Thyroid gland (tissue), 4 donors: Measurements from ENCODE around the gene ASB4. TPM values are rescaled to one million over a fixed set of nuclear protein-coding genes. Genes with fewer than 3 reads are reported as not detected.

Experiments used
- DNase-seq, 2 donors: peaks; one replicate each; pipeline ENCODE4 v3.0.0-alpha.2; 2019
- H3K27ac ChIP-seq, 3 donors: fragments of 200-600 bp; sonication (generic); 1 replicate in 2 of 3; 2 replicates in 1 of 3; pipeline ENCODE4 v1.5.1; 2016 to 2019; ENCODE audit warnings: mild to moderate bottlenecking in 1 of 3, moderate library complexity in 1 of 3
- H3K27me3 ChIP-seq: fragments of 200-600 bp; sonication (generic); one replicate; pipeline ENCODE4 v1.5.1; 2019
- H3K36me3 ChIP-seq, 2 donors: fragments of 200-600 bp; sonication (generic); one replicate each; pipeline ENCODE4 v1.5.1; 2016 to 2019
- H3K4me1 ChIP-seq, 2 donors: fragments of 200-600 bp; sonication (generic); one replicate each; pipeline ENCODE4 v1.5.1; 2017 to 2019
- H3K4me3 ChIP-seq, 3 donors: fragments of 200-600 bp; sonication (generic); replicated peaks in 1 of 3; 1 replicate in 2 of 3; 2 replicates in 1 of 3; pipeline ENCODE4 v1.5.1; 2016; ENCODE audit warnings: mild to moderate bottlenecking in 1 of 3
- H3K9me3 ChIP-seq: fragments of 200-600 bp; sonication (generic); one replicate; pipeline ENCODE4 v1.5.1; 2017
- POLR2A ChIP-seq, 2 donors: fragments of 450-650 bp; IDR thresholded peaks; one replicate each; pipeline ENCODE4 v1.6.1; 2017; ENCODE audit warnings: antibody characterized with exemption in 2 of 2, mild to moderate bottlenecking in 2 of 2, moderate library complexity in 1 of 2
- WGBS, 2 donors: methylation state at CpG; one replicate each; pipeline ENCODE4 v1.1.5; 2017; 5-methylcytosine and 5-hydroxymethylcytosine counted together
- intact Hi-C: fragments of 100-400 bp; cut with DNase I; formaldehyde crosslinking; loops from one replicate; pipeline ENCODE4 v1.15.1; 2023
- total RNA-seq, 4 donors: library from RNA; depleted of rRNA; stranded (reverse); fragments of >200 nt; gene quantifications; one replicate each; pipeline ENCODE4 v1.2.3, GENCODE V29; 2016
- TF ChIP-seq, protein P1 (sequence below), 6 experiments: fragments of 200-600 bp in 3 of 6; fragments of 450-650 bp in 3 of 6; sonication (generic) in 3 of 6; IDR thresholded peaks; one replicate each; pipeline ENCODE4 v1.5.1; 2016 to 2019; ENCODE audit warnings: antibody characterized with exemption in 6 of 6, mild to moderate bottlenecking in 2 of 6, inconsistent platforms in 1 of 6, moderate library complexity in 1 of 6

Gene ASB4
- total RNA-seq, 4 donors from 2014 or later: 0.22 TPM; not detected in 3

- 94 to 95% methylated on average over 1 of the region's 1 CpG for WGBS, 2 donors
- H3K9me3 ChIP-seq: no peaks in the 10 kb centered on the region
- intact Hi-C loops: no loop called here
Observed at GRCh38 chr7:95467912-95468607, 17.7 kb upstream of the ASB4 start.

GRCh38 chr7:95469187-95469586, 16.6 kb upstream of the ASB4 start:
- H3K4me1 ChIP-seq: peaks cover 0 to 7% of the 10 kb centered on the region in 2 donors
- no peaks in the 10 kb centered on the region for H3K27me3 ChIP-seq
- intact Hi-C loops: no loop called here
- no peak for DNase-seq
- H3K36me3 ChIP-seq: no peaks in the 10 kb centered on the region
- TF ChIP-seq, protein P1, sequence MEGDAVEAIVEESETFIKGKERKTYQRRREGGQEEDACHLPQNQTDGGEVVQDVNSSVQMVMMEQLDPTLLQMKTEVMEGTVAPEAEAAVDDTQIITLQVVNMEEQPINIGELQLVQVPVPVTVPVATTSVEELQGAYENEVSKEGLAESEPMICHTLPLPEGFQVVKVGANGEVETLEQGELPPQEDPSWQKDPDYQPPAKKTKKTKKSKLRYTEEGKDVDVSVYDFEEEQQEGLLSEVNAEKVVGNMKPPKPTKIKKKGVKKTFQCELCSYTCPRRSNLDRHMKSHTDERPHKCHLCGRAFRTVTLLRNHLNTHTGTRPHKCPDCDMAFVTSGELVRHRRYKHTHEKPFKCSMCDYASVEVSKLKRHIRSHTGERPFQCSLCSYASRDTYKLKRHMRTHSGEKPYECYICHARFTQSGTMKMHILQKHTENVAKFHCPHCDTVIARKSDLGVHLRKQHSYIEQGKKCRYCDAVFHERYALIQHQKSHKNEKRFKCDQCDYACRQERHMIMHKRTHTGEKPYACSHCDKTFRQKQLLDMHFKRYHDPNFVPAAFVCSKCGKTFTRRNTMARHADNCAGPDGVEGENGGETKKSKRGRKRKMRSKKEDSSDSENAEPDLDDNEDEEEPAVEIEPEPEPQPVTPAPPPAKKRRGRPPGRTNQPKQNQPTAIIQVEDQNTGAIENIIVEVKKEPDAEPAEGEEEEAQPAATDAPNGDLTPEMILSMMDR (IDR thresholded peaks at IDR 0.05): no peak
- no peak for TF ChIP-seq POLR2A (IDR thresholded peaks at IDR 0.05)
- no peak overlapping the region for H3K27ac ChIP-seq
- WGBS, 2 donors: 96 to 99% methylated on average over 1 of the region's 1 CpG
- H3K4me3 ChIP-seq: no peak overlapping the region
- H3K9me3 ChIP-seq: no peaks in the 10 kb centered on the region

More at GRCh38 chr7:95467912-95468607, 17.7 kb upstream of the ASB4 start:
- Histone ChIP-seq H3K4me3 (no peak overlapping the region), H3K36me3 (no peaks in the 10 kb centered on the region), H3K4me1 (peaks cover 0 to 7% of the 10 kb centered on the region in 2 donors), H3K27ac (no peak overlapping the region), H3K27me3 (no peaks in the 10 kb centered on the region)
- no peak for DNase-seq
- no peak for TF ChIP-seq POLR2A (IDR thresholded peaks at IDR 0.05)
- TF ChIP-seq, protein P1 (IDR thresholded peaks at IDR 0.05): no peak

- intact Hi-C loops: no loop called here
- H3K36me3 ChIP-seq: no peaks in the 10 kb centered on the region
- peaks cover 0 to 7% of the 10 kb centered on the region in 2 donors for H3K4me1 ChIP-seq
- WGBS, 2 donors: 76 to 78% methylated on average over 4 of the region's 4 CpGs
- no peak overlapping the region for H3K4me3 ChIP-seq
- no peaks in the 10 kb centered on the region for H3K27me3 ChIP-seq
- no peaks in the 10 kb centered on the region for H3K9me3 ChIP-seq
- no peak overlapping the region for H3K27ac ChIP-seq
- TF ChIP-seq, protein P1 (IDR thresholded peaks at IDR 0.05): no peak
- TF ChIP-seq POLR2A (IDR thresholded peaks at IDR 0.05): no peak
- DNase-seq: no peak
Observed at GRCh38 chr7:95469848-95470247, 15.9 kb upstream of the ASB4 start.

- no peak for DNase-seq
- Histone ChIP-seq H3K9me3 (no peaks in the 10 kb centered on the region), H3K27ac (no peak overlapping the region), H3K27me3 (no peaks in the 10 kb centered on the region), H3K4me3 (no peak overlapping the region), H3K4me1 (peaks cover 0 to 7% of the 10 kb centered on the region in 2 donors), H3K36me3 (no peaks in the 10 kb centered on the region)
- no peak for TF ChIP-seq POLR2A (IDR thresholded peaks at IDR 0.05)
- TF ChIP-seq, protein P1 (IDR thresholded peaks at IDR 0.05): no peak
- intact Hi-C loops: no loop called here
- 48 to 63% methylated on average over 3 of the region's 3 CpGs for WGBS, 2 donors
Observed at GRCh38 chr7:95470452-95470851, 15.3 kb upstream of the ASB4 start.

- H3K27ac ChIP-seq: no peak overlapping the region
- peaks cover 0 to 7% of the 10 kb centered on the region in 2 donors for H3K4me1 ChIP-seq
- no peak overlapping the region for H3K4me3 ChIP-seq
- intact Hi-C loops: no loop called here
- no peak for DNase-seq
- H3K9me3 ChIP-seq: no peaks in the 10 kb centered on the region
- no peaks in the 10 kb centered on the region for H3K36me3 ChIP-seq
- WGBS, 2 donors: 90 to 96% methylated on average over 3 of the region's 3 CpGs
- TF ChIP-seq POLR2A (IDR thresholded peaks at IDR 0.05): no peak
- TF ChIP-seq, protein P1 (IDR thresholded peaks at IDR 0.05): no peak
- no peaks in the 10 kb centered on the region for H3K27me3 ChIP-seq
Observed at GRCh38 chr7:95471071-95471470, 14.7 kb upstream of the ASB4 start.
